HCT116 (cell line): ENCODE results near the gene RRAGB. TPM values are rescaled to one million over a fixed set of nuclear protein-coding genes. Genes with fewer than 3 reads are reported as not detected.
"Not testable (repeated sequence)": the region's sequence is repeated elsewhere in the genome, so short reads cannot be mapped to it uniquely, and the experiment has no call there.

ENCODE experiments used
- ATAC-seq: fragments of 200-7000 bp; cut with Tn5 transposase; 2 replicates; pipeline ENCODE4 v1.9.1; 2020; ENCODE audit warnings: mild to moderate bottlenecking, moderate library complexity
- BruUV-seq: library from RNA; stranded (reverse); fragments of 400-500 nt; replicated peaks from 2 replicates; lab custom pipeline; 2021; lab: Mats Ljungman, UMichigan
- CTCF ChIA-PET: fragments of 300-600 bp; sonication (Branson Sonifier 250); formaldehyde crosslinking; loops from one replicate; lab custom pipeline; 2021; ENCODE audit warnings: antibody characterized with exemption; lab: Charles Lee
- POLR2A ChIA-PET: fragments of 300-600, 350-600 bp; sonication (Branson Sonifier 250); formaldehyde crosslinking; loops from one replicate; lab custom pipeline; 2021; ENCODE audit warnings: antibody characterized with exemption; lab: Charles Lee
- RAD21 ChIA-PET, 2 experiments: fragments of 300-600 bp; sonication (Branson Sonifier 250); formaldehyde crosslinking; loops; one replicate each; lab custom pipeline; 2023; ENCODE audit warnings: low total read pairs in 2 of 2; ENCODE audit not compliant: uncharacterized antibody in 2 of 2, unreplicated experiment in 2 of 2, low non-redundant PET in 1 of 2; lab: Charles Lee
- DNase-seq: peaks from one replicate; pipeline ENCODE4 v3.0.0-alpha.2; 2010; ENCODE audit warnings: low read depth, low spot score
- H2AFZ ChIP-seq: fragments of 200-600 bp; shearing (Covaris generic), sonication (generic); 2 replicates; pipeline ENCODE4 v1.6.1; 2017; ENCODE audit warnings: low read depth, mixed run types, mixed read lengths, antibody characterized with exemption, low read length; ENCODE audit not compliant: poor library complexity, severe bottlenecking
- H3K27ac ChIP-seq: 2 replicates; pipeline ENCODE4 v1.5.1; 2012; ENCODE audit warnings: low read depth, low read length
- H3K27me3 ChIP-seq: fragments of 200-600 bp; sonication (generic); 2 replicates; pipeline ENCODE4 v1.6.1; 2016; ENCODE audit warnings: mixed run types, low read length, mixed read lengths; ENCODE audit not compliant: insufficient read depth
- H3K36me3 ChIP-seq, 2 experiments: fragments of 200-500 bp in 1 of 2; fragments of 200-600 bp in 1 of 2; sonication (Bioruptor generic) in 1 of 2; sonication (generic) in 1 of 2; 2 replicates each; pipeline versions ENCODE4 v1.5.1 to v1.6.1; 2014 to 2016; ENCODE audit warnings: low read length in 2 of 2, inconsistent platforms in 1 of 2, mixed read lengths in 1 of 2, mixed run types in 1 of 2; ENCODE audit not compliant: insufficient read depth in 2 of 2, control insufficient read depth in 1 of 2
- H3K4me1 ChIP-seq, 2 experiments: fragments of 200-600 bp in 1 of 2; sonication (generic) in 1 of 2; 2 replicates each; pipeline versions ENCODE4 v1.5.1 to v1.6.1; 2012 to 2017; ENCODE audit warnings: low read length in 2 of 2, inconsistent platforms in 1 of 2, mild to moderate bottlenecking in 1 of 2, mixed read lengths in 1 of 2, mixed run types in 1 of 2, moderate library complexity in 1 of 2; ENCODE audit not compliant: insufficient read depth in 2 of 2, control insufficient read depth in 1 of 2
- H3K4me2 ChIP-seq: fragments of 200-600 bp; sonication (generic); 2 replicates; pipeline ENCODE4 v1.6.1; 2017; ENCODE audit warnings: mixed run types, low read length, mixed read lengths
- H3K4me3 ChIP-seq, 2 experiments: fragments of 200-600 bp in 1 of 2; sonication (generic) in 1 of 2; replicated peaks in 1 of 2; 2 replicates each; pipeline ENCODE4 v1.5.1; 2011 to 2016; ENCODE audit warnings: low read length in 2 of 2, control low read depth in 1 of 2, low read depth in 1 of 2, mild to moderate bottlenecking in 1 of 2, mixed read lengths in 1 of 2, mixed run types in 1 of 2
- H3K79me2 ChIP-seq: fragments of 200-600 bp; sonication (generic); 2 replicates; pipeline ENCODE4 v1.6.1; 2017; ENCODE audit warnings: mild to moderate bottlenecking, mixed run types, low read length, moderate library complexity, mixed read lengths; ENCODE audit not compliant: insufficient read depth
- H3K9ac ChIP-seq: fragments of 200-600 bp; sonication (generic); 2 replicates; pipeline ENCODE4 v1.6.1; 2016; ENCODE audit warnings: low read length, mixed read lengths
- H3K9me2 ChIP-seq: fragments of 200-600 bp; sonication (generic), shearing (Covaris generic); 2 replicates; pipeline ENCODE4 v1.6.1; 2017; ENCODE audit warnings: mixed run types, mild to moderate bottlenecking, moderate library complexity; ENCODE audit not compliant: insufficient read depth
- H3K9me3 ChIP-seq, 2 experiments: fragments of 200-500 bp in 1 of 2; fragments of 200-600 bp in 1 of 2; sonication (Bioruptor generic) in 1 of 2; sonication (generic) in 1 of 2; 2 replicates each; pipeline ENCODE4 v1.6.1; 2014 to 2017; ENCODE audit warnings: low read length in 2 of 2, mixed read lengths in 2 of 2, inconsistent platforms in 1 of 2, low read depth in 1 of 2, mild to moderate bottlenecking in 1 of 2, mixed run types in 1 of 2, moderate library complexity in 1 of 2; ENCODE audit not compliant: control insufficient read depth in 1 of 2, insufficient read depth in 1 of 2
- H4K20me1 ChIP-seq: fragments of 200-600 bp; sonication (generic), shearing (Covaris generic); 2 replicates; pipeline ENCODE4 v1.6.1; 2017; ENCODE audit warnings: mixed run types, mild to moderate bottlenecking, moderate library complexity; ENCODE audit not compliant: insufficient read depth
- CTCF ChIP-seq, 3 experiments: fragments of 200-600 bp in 1 of 3; sonication (generic) in 1 of 3; IDR thresholded peaks in 2 of 3; conservative IDR thresholded peaks in 1 of 3; 2 replicates each; pipeline ENCODE4 v1.5.1; 2012 to 2017; ENCODE audit warnings: low read depth in 2 of 3, low read length in 2 of 3, antibody characterized with exemption in 1 of 3, borderline replicate concordance in 1 of 3, control low read depth in 1 of 3, mild to moderate bottlenecking in 1 of 3, mixed read lengths in 1 of 3, mixed run types in 1 of 3, moderate library complexity in 1 of 3; ENCODE audit not compliant: insufficient read depth in 1 of 3
- EGR1 ChIP-seq: IDR thresholded peaks from 2 replicates; pipeline ENCODE4 v1.6.1; 2012; ENCODE audit warnings: low read depth
- ELF1 ChIP-seq: IDR thresholded peaks from 2 replicates; pipeline ENCODE4 v1.6.1; 2012; ENCODE audit warnings: low read depth, borderline replicate concordance
- POLR2A ChIP-seq: IDR thresholded peaks from 2 replicates; pipeline ENCODE4 v1.7.0; 2011; ENCODE audit warnings: borderline replicate concordance; ENCODE audit not compliant: insufficient read depth, insufficient read length; ENCODE audit errors: extremely low read depth
- POLR2AphosphoS5 ChIP-seq: IDR thresholded peaks from 2 replicates; pipeline ENCODE4 v1.6.1; 2011; ENCODE audit warnings: mild to moderate bottlenecking, low read depth, low read length, moderate library complexity
- RAD21 ChIP-seq: IDR thresholded peaks from 2 replicates; pipeline ENCODE4 v1.6.1; 2012; ENCODE audit warnings: low read depth, mild to moderate bottlenecking
- SRF ChIP-seq: IDR thresholded peaks from 2 replicates; pipeline ENCODE4 v1.6.1; 2012; ENCODE audit warnings: low read depth
- TCF7L2 ChIP-seq: IDR thresholded peaks from 2 replicates; pipeline ENCODE4 v1.7.0; 2011; ENCODE audit warnings: borderline replicate concordance, inconsistent platforms; ENCODE audit not compliant: insufficient read depth, insufficient read length; ENCODE audit errors: extremely low read depth
- intact Hi-C: fragments of 100-400 bp; cut with micrococcal nuclease; formaldehyde crosslinking; loops from 2 replicates; pipeline ENCODE4 v1.10.0; 2022
- total RNA-seq: library from RNA; stranded (reverse); gene quantifications from one replicate; pipeline ENCODE4 v1.2.1, GENCODE V29; 2021; ENCODE audit not compliant: unreplicated experiment

RRAGB gene
- total RNA-seq, 1 experiment from 2014 or later, result 9.2 TPM

- intact Hi-C loops, result no loop called here
- Histone ChIP-seq H3K27me3 (no peaks in the 10 kb centered on the region), H3K79me2 (no peaks in the 10 kb centered on the region), H3K4me2 (no peak overlapping the region), H4K20me1 (no peaks in the 10 kb centered on the region), H3K9me3 (no peaks in the 10 kb centered on the region), H2AFZ (no peak overlapping the region), H3K36me3 (no peaks in the 10 kb centered on the region), H3K27ac (no peak overlapping the region), H3K4me1 (no peaks in the 10 kb centered on the region), H3K9ac (no peak overlapping the region), H3K4me3 (no peak overlapping the region), H3K9me2 (no peaks in the 10 kb centered on the region)
- ChIA-PET RAD21 (no interaction called here), POLR2A (no interaction called here), CTCF (no interaction called here)
- BruUV-seq, result no TSS peak
- DNase-seq (no peak), ATAC-seq (no peak)
- TF ChIP-seq RAD21, result no peak
- no peak for TF ChIP-seq POLR2A
- TF ChIP-seq POLR2AphosphoS5, result no peak
- no peak for TF ChIP-seq ELF1
- no peak for TF ChIP-seq SRF
- TF ChIP-seq CTCF (IDR thresholded peaks at IDR 0.05 in 2 of 3, conservative IDR thresholded peaks at IDR 0.05 in 1 of 3; ENCODE audit: borderline replicate concordance in 1 of 3, insufficient read depth in 1 of 3, low read depth in 2 of 3, low read length in 2 of 3), result no peak
- TF ChIP-seq EGR1, result no peak
- no peak for TF ChIP-seq TCF7L2
These were observed 49.6 kb downstream of the RRAGB start for GRCh38 chrX:55767100-55767499.

GRCh38 chrX:55774419-55774818, 56.9 kb downstream of the RRAGB start:
- H3K9me3 ChIP-seq, CTCF ChIA-PET, H4K20me1 ChIP-seq, DNase-seq, H2AFZ ChIP-seq, H3K27me3 ChIP-seq, H3K9ac ChIP-seq, H3K4me2 ChIP-seq, H3K4me1 ChIP-seq, POLR2A ChIA-PET, H3K4me3 ChIP-seq, H3K36me3 ChIP-seq, BruUV-seq, H3K9me2 ChIP-seq, ATAC-seq, H3K79me2 ChIP-seq, intact Hi-C loops, H3K27ac ChIP-seq, RAD21 ChIA-PET: not testable (repeated sequence)
